GM23248 (cell line): Measurements from ENCODE around the gene MYH9.

Experiments
- EZH2 ChIP-seq: fragments of 200-600 bp; sonication (generic); IDR thresholded peaks from 2 replicates; pipeline ENCODE4 v1.6.1; 2018; ENCODE audit warnings: antibody characterized with exemption, mild to moderate bottlenecking; ENCODE audit not compliant: insufficient read depth, poor library complexity, severe bottlenecking
- EZH2phosphoT487 ChIP-seq: fragments of 200-600 bp; sonication (generic); IDR thresholded peaks from 2 replicates; pipeline ENCODE4 v1.6.1; 2018; ENCODE audit warnings: antibody characterized with exemption, moderate library complexity, mild to moderate bottlenecking, low read depth; ENCODE audit not compliant: insufficient read depth

DNA sequence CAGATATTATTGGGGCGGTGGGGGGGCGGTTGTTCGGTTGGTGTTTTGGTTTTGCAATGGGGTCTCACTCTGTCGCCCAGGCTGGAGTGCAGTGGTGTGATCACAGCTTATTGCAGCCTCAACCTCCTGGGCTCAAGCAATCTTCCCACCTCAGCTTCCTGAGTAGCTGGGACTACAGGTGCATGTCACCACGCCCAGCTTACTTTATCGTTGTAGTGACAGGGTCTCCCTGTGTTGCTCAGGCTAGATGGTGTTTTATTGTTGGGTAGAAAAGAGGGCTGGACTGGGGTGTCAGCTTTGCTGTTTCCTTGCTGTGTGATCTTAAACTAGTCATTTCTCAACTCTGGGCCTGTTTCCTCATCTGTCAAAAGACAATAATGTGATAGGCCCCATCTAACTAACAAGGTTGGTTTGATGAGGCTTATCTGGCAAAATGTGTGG, 17.5 kb upstream of the MYH9 start:
- TF ChIP-seq EZH2: no peak
- no peak for TF ChIP-seq EZH2phosphoT487
